GM19238 (cell line): Measurements from ENCODE around the gene MFGE8.

Experiments used
- DNase-seq: peaks from one replicate; pipeline ENCODE4 v3.0.0; 2011; ENCODE audit warnings: low spot score; ENCODE audit not compliant: insufficient read length

The MFGE8 gene

DNA sequence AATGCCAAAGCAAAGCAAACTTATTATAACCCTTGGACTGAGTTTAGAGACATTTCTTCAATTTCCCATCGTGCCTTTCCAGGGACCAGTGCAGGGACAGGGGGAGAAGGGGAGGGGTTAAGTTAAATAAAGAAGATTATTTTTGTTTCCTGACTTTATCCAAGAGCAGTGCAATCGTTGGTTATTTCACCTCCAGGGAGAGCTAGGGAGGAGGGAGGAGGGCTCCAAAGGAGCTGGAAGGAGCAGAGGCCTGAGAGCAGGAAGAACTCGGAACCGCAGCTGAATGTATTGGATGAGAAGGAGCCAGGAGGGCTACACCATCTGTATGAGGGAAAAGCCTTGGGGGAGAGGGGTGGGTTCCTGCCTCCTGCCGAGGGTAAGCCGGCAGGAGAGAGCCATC lies 38.5 kb downstream of the MFGE8 start:
- DNase-seq: no peak

DNA sequence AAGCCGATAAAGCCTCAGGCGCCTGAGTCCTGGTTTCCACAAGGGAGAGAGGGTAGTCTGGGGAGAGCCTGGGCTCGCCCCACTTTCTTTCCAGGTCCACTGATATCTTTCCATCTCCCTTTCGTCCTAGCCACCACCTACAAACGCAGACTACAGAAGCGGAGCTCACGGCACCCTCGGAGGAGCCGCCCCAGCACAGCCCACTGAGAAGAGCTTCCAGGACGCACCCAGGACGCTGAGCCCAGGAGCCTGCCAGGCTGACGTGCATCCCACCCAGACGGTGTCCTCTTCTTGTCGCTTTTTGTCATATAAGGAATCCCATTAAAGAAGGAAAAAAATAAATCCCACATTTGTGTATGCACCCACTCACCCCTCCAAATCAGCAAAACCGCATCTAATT lies 38.9 kb downstream of the MFGE8 start:
- no peak for DNase-seq

DNA sequence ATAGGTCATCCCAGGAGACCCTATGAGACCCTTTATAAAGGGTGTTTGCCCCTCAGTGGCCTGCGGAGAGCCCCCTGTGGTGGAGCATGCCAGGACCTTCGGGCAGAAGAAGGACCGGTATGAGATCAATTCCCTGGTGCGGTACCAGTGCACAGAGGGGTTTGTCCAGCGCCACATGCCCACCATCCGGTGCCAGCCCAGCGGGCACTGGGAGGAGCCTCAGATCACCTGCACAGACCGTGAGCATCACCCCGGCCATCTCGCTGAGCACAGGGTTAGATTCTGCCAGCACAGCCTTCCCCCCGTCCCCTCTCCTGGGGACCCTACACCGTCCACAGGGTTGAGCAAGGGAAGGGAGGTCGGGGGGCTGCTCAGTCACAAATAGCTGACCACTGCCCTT lies 39.4 kb downstream of the MFGE8 start:
- no peak for DNase-seq

GRCh38 chr15:88872706-88873105 lies 40.5 kb downstream of the MFGE8 start:
- no peak for DNase-seq

GRCh38 chr15:88872106-88872505 lies 41.1 kb downstream of the MFGE8 start:
- DNase-seq: no peak

DNA sequence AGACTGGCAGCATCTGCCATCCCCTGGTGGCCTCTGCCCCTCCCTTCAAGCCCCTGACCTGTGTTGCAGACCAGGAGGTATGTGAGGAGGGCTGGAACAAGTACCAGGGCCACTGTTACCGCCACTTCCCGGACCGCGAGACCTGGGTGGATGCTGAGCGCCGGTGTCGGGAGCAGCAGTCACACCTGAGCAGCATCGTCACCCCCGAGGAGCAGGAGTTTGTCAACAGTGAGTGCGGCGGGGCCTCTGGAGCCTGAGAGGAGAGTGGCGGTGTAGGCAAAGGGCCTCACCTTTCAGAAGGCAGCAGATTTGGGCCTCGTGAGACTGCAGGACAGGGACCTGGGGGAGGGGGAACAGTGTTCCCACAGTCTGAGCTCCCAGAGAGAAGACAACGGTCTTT lies 41.9 kb downstream of the MFGE8 start:
- no peak for DNase-seq

- DNase-seq: no peak
These were observed 46.8 kb downstream of the MFGE8 start for GRCh38 chr15:88866295-88866881.

- no peak for DNase-seq
These were observed 47.6 kb downstream of the MFGE8 start for GRCh38 chr15:88865498-88866099.

DNA sequence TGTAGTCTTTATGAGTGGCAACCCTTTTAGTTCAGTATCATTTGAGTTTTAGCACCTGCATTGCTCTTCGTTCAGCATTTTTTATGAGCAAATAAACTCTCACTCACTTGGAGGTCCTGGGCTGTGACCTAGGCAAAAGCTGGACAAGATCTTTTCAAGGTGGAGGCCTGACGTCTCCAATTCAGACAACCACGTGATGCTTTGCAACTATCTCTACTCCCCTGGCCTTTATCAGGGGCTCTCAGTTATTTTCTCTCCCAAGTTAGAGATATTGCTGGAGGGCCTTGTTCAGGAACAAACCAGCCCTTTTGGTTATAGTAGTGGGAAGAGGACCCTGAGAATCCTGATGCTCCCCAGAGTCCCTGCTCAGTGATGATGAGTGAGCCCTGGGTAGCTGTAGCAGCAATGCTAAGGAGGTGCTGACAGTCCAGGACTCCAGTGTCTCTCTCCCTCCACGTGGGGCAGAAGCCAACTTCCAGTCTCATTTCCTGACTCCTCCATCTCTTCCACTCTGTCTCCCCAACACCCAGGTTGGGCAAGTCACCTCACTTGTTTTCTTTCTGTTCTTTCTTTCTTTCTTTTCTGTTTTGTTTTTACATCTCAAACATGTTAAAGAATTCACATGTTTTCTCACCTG lies 48.2 kb downstream of the MFGE8 start:
- DNase-seq: no peak

GRCh38 chr15:88863412-88863811 lies 49.8 kb downstream of the MFGE8 start:
- DNase-seq: no peak

DNA sequence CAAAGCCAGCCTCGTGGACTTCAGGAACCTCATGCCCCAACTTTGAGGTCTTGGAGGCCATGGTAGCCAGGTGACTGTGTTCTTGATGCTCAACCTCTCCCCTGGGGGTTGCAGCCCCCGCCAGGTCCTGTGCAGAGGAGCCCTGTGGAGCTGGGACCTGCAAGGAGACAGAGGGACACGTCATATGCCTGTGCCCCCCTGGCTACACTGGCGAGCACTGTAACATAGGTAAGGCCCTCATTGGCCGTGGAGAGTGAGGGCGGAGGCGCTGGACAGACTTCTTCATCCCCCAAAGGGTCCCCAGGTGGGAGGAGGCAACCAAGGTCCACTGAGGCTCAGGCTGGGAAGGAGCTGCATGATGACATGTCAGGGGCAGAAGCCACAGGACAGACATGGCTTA lies 53.0 kb downstream of the MFGE8 start:
- no peak for DNase-seq

DNA sequence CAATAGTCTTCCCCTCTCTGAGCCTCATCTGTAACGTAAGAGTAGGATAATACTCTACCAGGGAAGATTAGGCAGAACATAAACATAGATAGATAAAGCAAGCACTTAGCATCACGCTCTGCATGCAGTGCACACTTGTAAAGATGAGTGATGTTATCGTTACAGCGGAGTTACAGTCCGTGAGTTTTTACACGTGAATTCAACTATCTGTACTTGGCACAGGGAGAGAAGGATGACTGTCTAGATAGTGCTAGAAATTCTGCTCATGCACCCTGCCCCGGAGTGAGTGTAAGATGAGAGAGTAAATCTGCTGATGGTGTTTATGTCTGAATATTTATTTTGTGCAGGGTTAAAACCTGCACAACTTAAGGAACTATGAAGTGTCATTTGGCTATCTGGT lies 53.6 kb downstream of the MFGE8 start:
- DNase-seq: no peak

- DNase-seq: no peak
These were observed 54.2 kb downstream of the MFGE8 start for GRCh38 chr15:88858934-88859333.

GRCh38 chr15:88852476-88852875 lies 60.7 kb downstream of the MFGE8 start:
- DNase-seq: no peak

DNA sequence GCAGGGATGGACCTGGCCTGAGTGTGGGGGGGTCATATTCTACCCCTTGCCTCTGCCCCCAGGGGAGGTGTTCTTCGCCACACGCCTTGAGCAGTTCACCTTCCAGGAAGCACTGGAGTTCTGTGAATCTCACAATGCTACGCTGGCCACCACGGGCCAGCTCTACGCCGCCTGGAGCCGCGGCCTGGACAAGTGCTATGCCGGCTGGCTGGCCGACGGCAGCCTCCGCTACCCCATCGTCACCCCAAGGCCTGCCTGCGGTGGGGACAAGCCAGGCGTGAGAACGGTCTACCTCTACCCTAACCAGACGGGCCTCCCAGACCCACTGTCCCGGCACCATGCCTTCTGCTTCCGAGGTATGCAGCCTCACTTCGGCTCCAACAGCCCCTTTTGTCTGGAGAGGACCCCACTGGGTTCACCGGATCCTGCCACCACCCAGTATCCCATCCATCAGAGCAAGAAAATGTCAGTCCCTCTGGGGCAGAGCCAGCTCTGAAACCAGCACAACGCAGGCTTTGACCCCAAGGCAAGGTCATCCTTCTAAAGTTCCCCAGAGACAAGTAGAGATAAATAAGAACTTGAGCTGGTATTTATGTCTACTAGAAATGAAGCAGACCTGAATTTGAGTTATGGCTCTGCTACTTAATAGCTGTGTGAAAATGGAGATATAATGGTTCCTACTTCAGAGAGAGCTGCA lies 63.7 kb downstream of the MFGE8 start:
- DNase-seq: no peak
